NCI-H2107 treated with DMSO at 0.1 percent for 48 hours (cell line): Measurements from ENCODE around the gene HDAC7.
A peak's percentile ranks its signal among the peaks of the same experiment; 100 is the strongest.

Source experiments
- DNase-seq: peaks from one replicate; lab custom pipeline; 2025; ENCODE audit not compliant: unreplicated experiment; lab: John Stamatoyannopoulos, UW

The HDAC7 gene

DNA sequence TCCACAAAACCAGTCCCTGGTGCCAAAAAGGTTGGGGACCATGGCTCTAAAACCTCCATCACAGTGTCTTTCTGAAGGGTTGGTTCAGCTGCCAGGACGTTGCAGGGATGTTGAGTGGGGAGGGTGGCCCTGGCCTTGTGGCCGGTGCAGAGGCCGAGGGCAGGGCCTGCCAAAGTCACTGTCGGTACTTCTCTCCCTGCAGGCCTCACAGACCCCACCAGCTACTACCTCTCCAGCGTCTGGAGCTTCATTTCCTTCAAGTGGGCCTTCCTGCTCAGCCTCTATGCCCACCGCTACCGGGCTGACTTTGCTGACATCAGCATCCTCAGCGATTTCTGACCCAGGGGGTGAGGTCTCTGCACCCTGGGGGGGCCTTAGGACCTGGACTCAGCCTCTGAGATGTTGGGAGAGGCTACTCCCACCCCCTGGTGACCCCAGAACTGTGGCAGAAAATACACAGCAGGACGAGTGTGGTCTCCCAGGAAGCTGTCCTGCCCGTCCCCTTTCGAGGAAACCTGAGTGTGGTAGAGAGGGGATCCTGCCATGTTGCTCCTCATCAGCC is 39.7 kb downstream of the HDAC7 start:
- no peak for DNase-seq

DNA sequence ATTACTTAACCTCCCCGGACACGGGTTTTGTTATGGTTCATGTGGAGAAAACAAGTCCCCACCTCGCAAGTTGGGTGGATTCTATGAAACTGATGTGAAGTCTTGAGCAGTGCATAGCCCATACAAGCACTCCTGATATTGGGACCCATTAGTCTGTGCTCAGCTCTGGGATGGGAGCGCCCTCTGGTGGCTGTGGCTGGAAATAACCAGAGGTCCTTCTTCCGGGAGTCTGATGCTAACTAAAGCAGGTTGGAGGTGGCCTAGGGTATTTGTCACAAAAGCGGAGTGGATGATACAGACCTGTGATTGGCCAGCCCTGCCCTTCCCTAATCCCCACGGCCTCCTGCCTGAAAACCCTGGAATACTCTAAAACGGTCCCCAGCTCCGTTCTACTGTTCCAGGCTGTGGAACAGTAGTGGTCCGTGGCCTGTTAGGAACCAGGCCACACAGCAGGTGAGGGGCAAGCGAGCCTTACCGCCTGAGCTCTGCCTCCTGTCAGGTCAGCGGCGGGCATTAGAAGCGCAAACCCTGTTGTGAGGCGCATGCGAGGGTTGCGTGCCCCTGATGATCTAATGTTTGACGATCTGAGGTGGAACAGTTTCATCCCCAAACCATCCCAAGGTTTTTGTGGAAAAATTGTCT is 40.3 kb downstream of the HDAC7 start:
- DNase-seq, result peak; percentile 72

- no peak for DNase-seq
Measured at GRCh38 chr12:47778881-47779280, 40.8 kb downstream of the HDAC7 start.

GRCh38 chr12:47777741-47778558 is 41.8 kb downstream of the HDAC7 start:
- no peak for DNase-seq

- no peak for DNase-seq
Measured at GRCh38 chr12:47777151-47777550, 42.6 kb downstream of the HDAC7 start.

DNA sequence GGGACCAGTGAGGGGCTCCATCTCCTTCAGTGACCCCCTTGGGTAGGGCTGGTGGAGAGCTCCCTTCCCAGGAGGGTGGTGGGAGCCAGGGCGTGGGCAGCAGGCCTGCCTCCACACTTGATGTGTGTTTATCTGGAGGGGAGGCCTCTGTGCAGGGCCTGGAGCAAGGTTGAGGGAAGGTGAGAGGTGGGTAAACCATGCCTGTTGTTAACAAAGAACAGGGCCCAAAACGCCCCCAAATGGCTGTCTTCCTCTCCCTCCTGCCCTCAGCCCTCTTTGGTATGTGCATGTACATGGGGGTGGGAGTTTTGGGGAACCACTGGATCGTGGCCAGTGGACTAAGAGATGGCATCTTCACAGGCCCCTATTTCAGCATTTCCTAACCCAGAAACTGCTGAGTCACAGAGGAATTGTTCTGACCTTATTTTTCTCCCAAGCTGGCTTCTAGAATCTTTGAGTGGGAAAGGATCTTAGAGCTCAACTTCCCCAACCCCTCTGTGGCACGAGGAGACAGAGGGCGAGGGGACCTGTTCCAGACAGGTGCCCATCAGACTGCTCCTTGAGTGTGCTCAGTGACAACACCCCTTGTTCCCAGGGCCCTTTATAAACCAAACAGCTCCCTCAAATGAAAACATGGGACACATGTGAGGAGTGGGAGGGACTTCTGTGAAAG is 43.1 kb downstream of the HDAC7 start:
- no peak for DNase-seq

- no peak for DNase-seq
Measured at GRCh38 chr12:47775100-47775911, 44.4 kb downstream of the HDAC7 start.

GRCh38 chr12:47774663-47775062 is 45.0 kb downstream of the HDAC7 start:
- no peak for DNase-seq

DNA sequence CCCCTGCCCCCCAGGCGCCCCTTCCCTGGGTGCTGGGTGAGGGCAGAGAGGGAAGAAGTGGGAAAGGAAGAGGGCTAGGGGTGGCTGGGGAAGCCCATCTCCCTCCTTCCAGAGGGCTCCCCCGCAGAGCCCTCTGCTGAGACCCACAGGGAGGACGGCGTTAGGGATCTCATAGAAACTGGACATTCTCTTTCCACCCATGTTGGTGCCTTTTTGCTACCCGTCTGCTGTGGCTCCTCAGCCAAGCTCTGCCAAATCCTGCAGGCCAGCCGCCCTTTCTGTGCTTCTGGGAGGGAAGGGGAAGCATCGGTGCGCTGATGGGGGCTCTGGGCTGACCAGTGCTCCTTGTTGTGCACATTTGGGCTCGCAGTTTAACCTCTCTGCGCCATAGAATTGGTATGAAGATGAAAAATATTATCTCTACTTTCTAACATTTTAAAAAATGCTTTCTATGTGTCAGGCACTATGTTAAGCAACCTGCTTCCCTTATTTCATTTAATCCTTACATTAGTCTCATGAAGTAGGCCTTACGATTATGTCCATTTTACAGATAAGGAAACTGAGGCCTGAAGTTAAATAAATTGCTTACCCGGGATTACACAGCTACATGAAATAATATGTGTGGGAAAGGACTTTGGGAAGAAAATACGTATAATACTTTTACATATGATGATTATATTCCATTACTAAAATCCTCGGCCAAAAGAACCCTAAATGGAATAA is 45.7 kb downstream of the HDAC7 start:
- DNase-seq, result no peak

GRCh38 chr12:47773062-47773857 is 46.4 kb downstream of the HDAC7 start, which contains the start of gene SLC48A1:
Gene SLC48A1 (plus strand): TSS chr12:47773238. CDS start chr12:47773305, 67 bp downstream.
- peak; percentile 22 for DNase-seq

DNA sequence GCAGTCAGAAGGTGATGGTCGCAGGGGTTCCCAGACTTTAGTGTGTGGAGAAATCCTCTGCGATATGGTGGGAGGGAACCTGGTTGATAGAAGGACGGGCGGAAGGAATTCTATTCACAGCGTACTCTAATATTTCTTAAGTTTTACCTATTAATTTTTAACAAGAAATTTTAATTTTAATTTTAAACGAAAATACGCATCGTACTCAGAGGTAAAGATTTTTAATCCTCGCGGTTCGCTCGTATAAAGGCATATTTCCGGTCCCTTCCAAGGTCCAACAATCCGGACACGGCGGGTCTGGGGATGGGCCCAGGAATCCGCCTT is 47.0 kb downstream of the HDAC7 start:
- no peak for DNase-seq

DNA sequence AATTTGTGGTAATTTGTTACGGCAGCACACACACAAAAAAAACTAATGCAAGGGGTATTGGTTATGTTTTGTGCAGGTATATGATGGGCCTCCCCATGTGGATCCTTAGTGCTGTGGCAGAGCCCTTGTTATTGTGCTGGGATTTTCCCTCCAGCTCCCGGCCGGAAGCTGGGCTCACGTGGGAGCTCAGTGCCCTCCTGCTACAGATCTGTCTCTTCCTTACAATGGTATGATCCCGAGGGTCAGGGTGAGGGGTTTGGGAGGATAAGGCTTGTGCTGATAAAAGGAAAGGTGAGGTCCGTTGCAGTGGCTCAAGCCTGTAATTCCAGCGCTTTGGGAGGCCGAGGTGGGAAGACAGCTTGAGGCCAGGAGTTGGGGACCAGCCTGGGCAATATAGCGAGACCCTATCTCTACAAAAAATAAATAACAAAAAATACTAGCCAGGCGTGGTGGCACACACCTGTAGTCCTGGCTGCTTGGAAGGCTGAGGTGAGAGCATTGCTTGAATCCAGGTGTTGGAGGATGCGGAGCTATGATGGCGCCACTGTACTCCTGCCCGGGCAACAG is 47.5 kb downstream of the HDAC7 start:
- DNase-seq, result no peak

GRCh38 chr12:47771304-47771703 is 48.4 kb downstream of the HDAC7 start:
- DNase-seq, result no peak

DNA sequence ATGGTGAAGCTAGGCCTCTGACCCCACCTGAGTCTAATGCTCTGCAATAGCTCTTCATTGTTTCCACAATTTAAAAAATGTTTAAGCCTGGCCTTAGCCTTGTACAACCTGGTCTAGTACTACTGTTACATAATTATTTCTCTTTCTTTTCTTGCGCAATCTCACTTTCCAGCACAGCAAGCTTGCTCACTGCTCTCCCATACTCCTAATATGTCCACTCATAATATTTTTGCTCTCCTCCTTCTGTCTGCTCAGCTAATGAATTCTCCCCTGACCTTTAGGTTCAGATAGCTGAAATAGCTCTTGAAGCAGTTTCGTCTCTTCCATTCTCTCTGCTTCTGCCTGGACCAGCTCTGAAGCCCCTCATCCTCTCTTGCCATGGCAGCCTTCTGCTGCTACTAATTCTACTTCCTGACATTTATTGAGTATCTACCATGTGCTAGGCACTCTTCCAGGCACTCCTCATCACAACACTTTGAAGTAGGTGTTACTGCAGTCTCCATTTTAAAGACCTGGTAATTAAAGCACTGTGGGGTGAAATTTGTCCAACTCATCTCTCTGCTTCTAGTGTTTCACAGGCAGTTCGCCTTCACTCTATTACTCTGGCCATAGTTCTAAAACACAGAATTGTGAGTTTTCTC is 49.5 kb downstream of the HDAC7 start:
- DNase-seq, result peak; percentile 33

- no peak for DNase-seq
Measured at GRCh38 chr12:47769234-47770085, 50.2 kb downstream of the HDAC7 start.

GRCh38 chr12:47768323-47768811 is 51.3 kb downstream of the HDAC7 start:
- DNase-seq, result no peak

DNA sequence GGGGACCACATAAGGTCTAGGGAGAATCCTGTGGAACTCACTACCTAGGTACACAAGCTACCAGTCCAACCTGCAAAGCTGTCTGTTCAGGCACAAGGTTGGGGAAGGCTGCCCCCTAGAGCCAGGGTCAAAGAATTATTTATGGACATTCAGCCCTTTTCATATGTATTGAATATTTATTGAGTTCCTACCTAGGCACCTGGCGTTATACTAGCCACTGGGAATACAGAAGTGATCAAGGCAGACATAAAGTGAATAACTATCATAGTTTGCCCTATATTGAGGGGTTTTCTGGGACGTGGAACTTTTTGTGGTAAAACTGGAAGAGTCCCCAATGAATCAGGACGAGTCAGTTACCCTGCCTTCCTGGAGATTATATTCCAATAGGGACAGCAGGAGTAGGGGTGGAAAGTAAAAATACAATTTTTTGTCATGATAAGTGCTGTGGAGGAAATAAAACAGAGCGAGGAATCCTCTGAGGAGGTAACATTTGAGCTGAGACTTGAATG is 52.4 kb downstream of the HDAC7 start:
- DNase-seq, result peak; percentile 26
